Cerebellar cortex (tissue), 1 donor: ENCODE measurements around the gene ERVMER34-1.

Source experiments
- DNase-seq: peaks from one replicate; pipeline ENCODE4 v3.0.0-alpha.2; 2015; ENCODE audit warnings: low spot score

Gene ERVMER34-1

GRCh38 chr4:52718123-52718522 lies 33.1 kb downstream of the ERVMER34-1 start:
- DNase-seq, result no peak

GRCh38 chr4:52716364-52717151 lies 34.7 kb downstream of the ERVMER34-1 start:
- DNase-seq, result no peak

- no peak for DNase-seq
Measured at GRCh38 chr4:52715914-52716313, 35.3 kb downstream of the ERVMER34-1 start.

- no peak for DNase-seq
Measured at GRCh38 chr4:52715255-52715897, 35.8 kb downstream of the ERVMER34-1 start.

- DNase-seq, result no peak
Measured at GRCh38 chr4:52714597-52715254, 36.5 kb downstream of the ERVMER34-1 start.

- no peak for DNase-seq
Measured at GRCh38 chr4:52713456-52713937, 37.7 kb downstream of the ERVMER34-1 start.

- peak; percentile 98 for DNase-seq
Measured at GRCh38 chr4:52712251-52713130, 38.7 kb downstream of the ERVMER34-1 start.

- DNase-seq, result no peak
Measured at GRCh38 chr4:52711834-52712250, 39.4 kb downstream of the ERVMER34-1 start.

- no peak for DNase-seq
Measured at GRCh38 chr4:52711272-52711671, 40.0 kb downstream of the ERVMER34-1 start.

- DNase-seq, result no peak
Measured at GRCh38 chr4:52709155-52709554, 42.1 kb downstream of the ERVMER34-1 start.

- DNase-seq, result no peak
Measured at GRCh38 chr4:52704661-52705060, 46.6 kb downstream of the ERVMER34-1 start.

GRCh38 chr4:52704133-52704532 lies 47.1 kb downstream of the ERVMER34-1 start:
- no peak for DNase-seq

- no peak for DNase-seq
Measured at GRCh38 chr4:52701207-52701606, 50.0 kb downstream of the ERVMER34-1 start.

- DNase-seq, result no peak
Measured at GRCh38 chr4:52694936-52695335, 56.3 kb downstream of the ERVMER34-1 start.

GRCh38 chr4:52693492-52693891 lies 57.7 kb downstream of the ERVMER34-1 start:
- DNase-seq, result no peak
